Activated T-cell treated with anti-CD3 and anti-CD28 coated beads, Interleukin-2, amount 50 U/mL, for 72 hours (primary cell): Measurements from ENCODE around the gene GATB. TPM values are rescaled to one million over a fixed set of nuclear protein-coding genes. Genes with fewer than 3 reads are reported as not detected.
A peak's percentile ranks its signal among the peaks of the same experiment; 100 is the strongest.

Source experiments
- ATAC-seq, 2 donors: fragments of 150-1000 bp; cut with Tn5 transposase; replicated peaks in 1 of 2; 2 replicates each; pipeline ENCODE4 v1.10.0; 2021; ENCODE audit warnings: moderate library complexity in 2 of 2, mild to moderate bottlenecking in 1 of 2
- DNase-seq, 2 donors: peaks; one replicate each; pipeline ENCODE4 v3.0.0; 2021 to 2022; ENCODE audit warnings: mixed read lengths in 1 of 2
- H3K27ac Mint-ChIP-seq: one replicate; pipeline ENCODE4 v1.8.0; 2022; ENCODE audit warnings: mild to moderate bottlenecking, moderate library complexity, mixed read lengths
- H3K27me3 Mint-ChIP-seq: one replicate; pipeline ENCODE4 v1.8.0; 2022; ENCODE audit warnings: low read depth, mixed read lengths
- H3K36me3 Mint-ChIP-seq, 2 donors: one replicate each; pipeline ENCODE4 v1.8.0; 2022; ENCODE audit warnings: mixed read lengths in 2 of 2, mild to moderate bottlenecking in 1 of 2; ENCODE audit not compliant: insufficient read depth in 2 of 2
- H3K4me1 Mint-ChIP-seq: one replicate; pipeline ENCODE4 v1.8.0; 2022; ENCODE audit warnings: low read depth, mixed read lengths
- H3K4me3 Mint-ChIP-seq, 2 donors: one replicate each; pipeline ENCODE4 v1.8.0; 2022; ENCODE audit warnings: mild to moderate bottlenecking in 2 of 2, mixed read lengths in 2 of 2, moderate library complexity in 2 of 2
- H3K9me3 Mint-ChIP-seq, 2 donors: one replicate each; pipeline ENCODE4 v1.8.0; 2022; ENCODE audit warnings: mixed read lengths in 2 of 2
- total RNA-seq, 2 donors: library from RNA; stranded (reverse); gene quantifications; one replicate each; pipeline ENCODE4 v1.2.3, GENCODE V29; 2022

Gene GATB
- total RNA-seq, 2 donors from 2014 or later, result 15.4 to 19.5 TPM

GRCh38 chr4:151718984-151719955 is 41.5 kb downstream of the GATB start:
- H3K9me3 Mint-ChIP-seq, result no peaks in the 10 kb centered on the region
- no peak overlapping the region for H3K27ac Mint-ChIP-seq
- H3K4me3 Mint-ChIP-seq, result no peak overlapping the region
- no peaks in the 10 kb centered on the region for H3K4me1 Mint-ChIP-seq
- no peak for DNase-seq
- no peaks in the 10 kb centered on the region for H3K27me3 Mint-ChIP-seq
- no peaks in the 10 kb centered on the region for H3K36me3 Mint-ChIP-seq
- ATAC-seq, result no peak

DNA sequence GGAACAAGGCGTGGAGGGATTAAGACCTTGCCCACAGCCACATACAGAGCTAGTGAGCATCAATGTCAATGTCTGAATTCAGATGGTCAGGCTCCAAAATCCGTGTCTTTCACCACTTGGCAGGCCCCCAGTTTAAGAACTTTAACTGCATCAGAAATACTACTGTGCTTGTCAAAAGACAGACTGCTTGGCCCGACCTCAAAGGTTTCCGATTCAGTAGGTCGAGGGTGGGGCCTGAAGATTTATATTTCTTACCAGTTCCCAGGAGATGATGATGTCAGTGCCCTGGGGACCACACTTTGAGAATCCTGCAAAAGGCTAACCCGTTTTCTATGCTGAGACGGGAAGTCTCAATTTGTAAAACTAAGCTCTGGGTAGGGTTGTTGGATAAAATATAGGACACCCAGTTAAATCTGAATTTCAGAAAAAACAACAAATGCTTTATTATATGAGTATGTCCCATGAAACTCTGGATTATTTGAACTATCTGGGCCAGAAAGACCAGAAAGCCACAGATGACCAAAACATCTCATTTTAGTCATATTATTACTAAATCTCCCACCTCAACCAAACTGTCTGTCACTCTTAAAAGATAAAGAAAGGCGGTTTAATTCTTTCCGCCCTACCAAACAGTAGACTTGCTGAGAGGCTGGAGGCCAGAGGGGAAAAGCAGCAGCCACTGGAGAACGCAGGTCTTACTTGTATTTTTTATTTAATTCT is 42.7 kb downstream of the GATB start:
- Mint-ChIP-seq H3K36me3 (no peaks in the 10 kb centered on the region), H3K27ac (no peak overlapping the region), H3K9me3 (no peaks in the 10 kb centered on the region), H3K4me1 (no peaks in the 10 kb centered on the region), H3K4me3 (no peak overlapping the region), H3K27me3 (no peaks in the 10 kb centered on the region)
- ATAC-seq (no peak), DNase-seq (no peak)

DNA sequence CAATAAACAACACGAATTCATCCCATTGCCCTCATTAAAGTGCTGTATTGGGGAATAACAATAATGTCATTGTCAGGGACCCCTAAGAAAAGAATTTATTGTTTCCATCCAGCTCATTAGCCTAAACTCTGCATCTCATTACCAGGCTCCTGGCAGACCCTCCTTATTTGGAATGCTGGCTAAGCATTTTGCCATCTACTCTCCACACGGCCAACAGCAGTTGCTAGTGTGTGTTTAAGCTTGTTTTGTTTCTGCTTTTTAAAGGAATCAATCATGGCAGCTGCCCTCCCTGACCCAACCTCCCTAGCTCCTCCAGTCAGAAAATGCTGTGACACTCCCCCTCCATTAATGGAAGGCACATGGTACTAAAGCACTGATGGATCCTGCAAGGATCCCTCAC is 43.5 kb downstream of the GATB start:
- Mint-ChIP-seq H3K9me3 (no peaks in the 10 kb centered on the region), H3K27me3 (no peaks in the 10 kb centered on the region), H3K4me3 (no peak overlapping the region), H3K4me1 (no peaks in the 10 kb centered on the region), H3K36me3 (no peaks in the 10 kb centered on the region), H3K27ac (no peak overlapping the region)
- ATAC-seq, result no peak
- DNase-seq, result no peak

DNA sequence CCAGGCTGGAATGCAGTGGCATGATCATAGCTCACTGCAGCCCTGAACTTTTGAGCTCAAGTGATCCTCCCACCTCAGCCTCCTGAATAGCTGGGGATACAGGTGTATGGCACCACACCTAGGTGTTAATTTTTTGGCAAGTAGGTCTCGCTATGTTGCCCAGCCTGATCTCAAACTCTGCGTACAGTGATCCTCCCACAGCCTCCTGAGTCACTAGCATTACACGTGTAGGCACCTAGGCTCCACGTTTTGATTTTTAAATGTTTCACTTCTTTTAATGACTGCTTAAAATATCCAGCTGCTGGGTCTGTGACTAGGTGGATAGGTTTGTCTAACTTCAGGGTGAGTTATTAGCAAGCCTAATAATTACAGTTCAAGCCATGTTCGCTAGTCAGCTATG is 44.5 kb downstream of the GATB start:
- ATAC-seq (no peak), DNase-seq (no peak)
- no peaks in the 10 kb centered on the region for H3K9me3 Mint-ChIP-seq
- H3K4me3 Mint-ChIP-seq, result no peak overlapping the region
- no peak overlapping the region for H3K27ac Mint-ChIP-seq
- no peaks in the 10 kb centered on the region for H3K4me1 Mint-ChIP-seq
- no peaks in the 10 kb centered on the region for H3K36me3 Mint-ChIP-seq
- no peaks in the 10 kb centered on the region for H3K27me3 Mint-ChIP-seq

- Mint-ChIP-seq H3K4me1 (no peaks in the 10 kb centered on the region), H3K9me3 (no peaks in the 10 kb centered on the region), H3K4me3 (no peak overlapping the region), H3K27ac (no peak overlapping the region), H3K36me3 (no peaks in the 10 kb centered on the region), H3K27me3 (no peaks in the 10 kb centered on the region)
- DNase-seq (no peak), ATAC-seq (no peak)
Measured at GRCh38 chr4:151715881-151716280, 44.9 kb downstream of the GATB start.

GRCh38 chr4:151712777-151713176 is 48.0 kb downstream of the GATB start:
- Mint-ChIP-seq H3K27me3 (no peaks in the 10 kb centered on the region), H3K9me3 (no peaks in the 10 kb centered on the region), H3K27ac (no peak overlapping the region), H3K4me1 (no peaks in the 10 kb centered on the region), H3K4me3 (no peak overlapping the region), H3K36me3 (no peaks in the 10 kb centered on the region)
- DNase-seq (no peak), ATAC-seq (no peak)

GRCh38 chr4:151711646-151712045 is 49.2 kb downstream of the GATB start:
- Mint-ChIP-seq H3K4me3 (no peak overlapping the region), H3K27ac (no peak overlapping the region), H3K9me3 (no peaks in the 10 kb centered on the region), H3K27me3 (no peaks in the 10 kb centered on the region), H3K4me1 (no peaks in the 10 kb centered on the region), H3K36me3 (no peaks in the 10 kb centered on the region)
- ATAC-seq, result no peak
- no peak for DNase-seq

GRCh38 chr4:151709587-151709986 is 51.2 kb downstream of the GATB start:
- Mint-ChIP-seq H3K4me1 (no peaks in the 10 kb centered on the region), H3K4me3 (no peak overlapping the region), H3K9me3 (no peaks in the 10 kb centered on the region), H3K36me3 (peaks cover 0 to 3% of the 10 kb centered on the region in 2 donors), H3K27ac (no peak overlapping the region), H3K27me3 (no peaks in the 10 kb centered on the region)
- DNase-seq (no peak), ATAC-seq (no peak)

DNA sequence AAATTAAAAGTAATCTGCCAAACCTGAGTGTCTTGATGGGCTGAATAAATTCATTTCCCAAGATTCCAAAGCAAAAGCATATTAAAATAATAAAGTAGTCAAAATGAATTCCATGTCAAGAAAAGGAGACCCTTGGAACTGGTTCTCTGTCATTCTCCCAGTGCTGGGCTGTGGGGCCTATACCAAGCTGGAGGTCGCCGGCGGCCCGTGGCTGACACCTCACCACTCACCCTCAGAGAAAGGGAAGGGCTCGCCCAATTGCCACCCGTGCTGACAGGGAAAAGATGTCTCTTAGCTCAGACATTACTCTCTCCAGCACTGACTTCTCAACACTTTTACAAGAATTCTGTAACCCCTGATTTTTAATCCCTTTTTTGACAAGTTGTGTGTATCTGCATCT is 51.7 kb downstream of the GATB start:
- DNase-seq (no peak), ATAC-seq (no peak)
- Mint-ChIP-seq H3K27me3 (no peaks in the 10 kb centered on the region), H3K4me1 (no peaks in the 10 kb centered on the region), H3K9me3 (no peaks in the 10 kb centered on the region), H3K36me3 (peaks cover 0 to 3% of the 10 kb centered on the region in 2 donors), H3K4me3 (no peak overlapping the region), H3K27ac (no peak overlapping the region)

- Mint-ChIP-seq H3K27ac (peak overlapping the region; percentile 23), H3K36me3 (peaks cover 3% of the 10 kb centered on the region in 2 donors), H3K27me3 (no peaks in the 10 kb centered on the region), H3K4me3 (no peak overlapping the region), H3K4me1 (no peaks in the 10 kb centered on the region), H3K9me3 (no peaks in the 10 kb centered on the region)
- ATAC-seq, result no peak
- DNase-seq, result no peak
Measured at GRCh38 chr4:151708100-151708499, 52.7 kb downstream of the GATB start.

GRCh38 chr4:151703401-151703800 is 57.4 kb downstream of the GATB start:
- Mint-ChIP-seq H3K4me3 (peak overlapping the region in 1 of 2 donors; percentile 37), H3K27me3 (no peaks in the 10 kb centered on the region), H3K36me3 (peaks cover 8 to 11% of the 10 kb centered on the region in 2 donors), H3K9me3 (no peaks in the 10 kb centered on the region), H3K27ac (peak overlapping the region; percentile 93), H3K4me1 (peaks cover 25% of the 10 kb centered on the region)
- ATAC-seq, result peak; percentile 28 to 65
- peak in 1 of 2 donors; percentile 7 for DNase-seq

GRCh38 chr4:151702256-151702655 is 58.6 kb downstream of the GATB start:
- Mint-ChIP-seq H3K27ac (no peak overlapping the region), H3K9me3 (no peaks in the 10 kb centered on the region), H3K4me3 (no peak overlapping the region), H3K27me3 (no peaks in the 10 kb centered on the region), H3K36me3 (peaks cover 10 to 11% of the 10 kb centered on the region in 2 donors), H3K4me1 (peaks cover 25% of the 10 kb centered on the region)
- DNase-seq (no peak), ATAC-seq (no peak)

- Mint-ChIP-seq H3K4me3 (peak overlapping the region; percentile 54 to 68), H3K27ac (peak overlapping the region; percentile 94), H3K36me3 (peaks cover 10 to 11% of the 10 kb centered on the region in 2 donors), H3K4me1 (peaks cover 25% of the 10 kb centered on the region), H3K27me3 (no peaks in the 10 kb centered on the region), H3K9me3 (no peaks in the 10 kb centered on the region)
- DNase-seq, result peak; percentile 45 to 59
- peak; percentile 77 to 87 for ATAC-seq
Measured at GRCh38 chr4:151700566-151701316, 60.1 kb downstream of the GATB start.
